ENCODE data around the gene HERC5.

HERC5 gene

DNA sequence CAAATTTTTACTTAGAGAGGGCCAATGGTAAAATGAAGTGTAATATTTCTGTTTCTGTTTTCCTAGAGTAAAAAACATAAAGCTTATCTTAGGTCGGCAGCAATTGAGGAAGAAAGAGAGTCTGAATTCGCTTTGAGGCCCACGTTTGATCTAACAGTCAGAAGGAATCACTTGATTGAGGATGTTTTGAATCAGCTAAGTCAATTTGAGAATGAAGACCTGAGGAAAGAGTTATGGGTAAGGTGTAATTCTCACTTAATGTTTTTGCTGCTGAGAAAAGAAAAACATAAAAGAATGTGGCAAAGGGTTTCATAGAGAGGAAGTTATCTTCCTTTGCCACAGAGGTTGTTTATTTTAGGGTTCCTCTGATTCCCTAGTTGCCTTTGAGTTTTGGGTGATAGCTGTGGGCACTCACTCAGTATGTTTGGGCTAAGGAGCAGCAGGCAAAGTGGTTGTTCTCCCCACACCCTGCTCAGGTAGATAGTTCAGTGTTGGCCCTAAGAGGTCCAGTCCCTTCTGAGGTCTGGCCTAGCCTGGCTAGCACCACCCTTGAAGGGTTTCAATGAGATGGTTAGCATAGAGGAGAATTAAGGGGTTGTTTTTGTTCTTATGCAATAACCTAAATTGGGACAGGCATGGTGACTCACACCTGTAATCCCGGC is 32.3 kb downstream of the HERC5 start:
- TF ChIP-seq, protein P1, sequence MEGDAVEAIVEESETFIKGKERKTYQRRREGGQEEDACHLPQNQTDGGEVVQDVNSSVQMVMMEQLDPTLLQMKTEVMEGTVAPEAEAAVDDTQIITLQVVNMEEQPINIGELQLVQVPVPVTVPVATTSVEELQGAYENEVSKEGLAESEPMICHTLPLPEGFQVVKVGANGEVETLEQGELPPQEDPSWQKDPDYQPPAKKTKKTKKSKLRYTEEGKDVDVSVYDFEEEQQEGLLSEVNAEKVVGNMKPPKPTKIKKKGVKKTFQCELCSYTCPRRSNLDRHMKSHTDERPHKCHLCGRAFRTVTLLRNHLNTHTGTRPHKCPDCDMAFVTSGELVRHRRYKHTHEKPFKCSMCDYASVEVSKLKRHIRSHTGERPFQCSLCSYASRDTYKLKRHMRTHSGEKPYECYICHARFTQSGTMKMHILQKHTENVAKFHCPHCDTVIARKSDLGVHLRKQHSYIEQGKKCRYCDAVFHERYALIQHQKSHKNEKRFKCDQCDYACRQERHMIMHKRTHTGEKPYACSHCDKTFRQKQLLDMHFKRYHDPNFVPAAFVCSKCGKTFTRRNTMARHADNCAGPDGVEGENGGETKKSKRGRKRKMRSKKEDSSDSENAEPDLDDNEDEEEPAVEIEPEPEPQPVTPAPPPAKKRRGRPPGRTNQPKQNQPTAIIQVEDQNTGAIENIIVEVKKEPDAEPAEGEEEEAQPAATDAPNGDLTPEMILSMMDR (IDR thresholded peaks at IDR 0.05; ENCODE audit: insufficient read depth, low read depth, low read length, missing control alignments), result no peak
- no peak overlapping the region for H3K4me3 ChIP-seq (ENCODE audit: low read depth, low read length)
- DNase-seq (ENCODE audit: low read depth), result no peak

DNA sequence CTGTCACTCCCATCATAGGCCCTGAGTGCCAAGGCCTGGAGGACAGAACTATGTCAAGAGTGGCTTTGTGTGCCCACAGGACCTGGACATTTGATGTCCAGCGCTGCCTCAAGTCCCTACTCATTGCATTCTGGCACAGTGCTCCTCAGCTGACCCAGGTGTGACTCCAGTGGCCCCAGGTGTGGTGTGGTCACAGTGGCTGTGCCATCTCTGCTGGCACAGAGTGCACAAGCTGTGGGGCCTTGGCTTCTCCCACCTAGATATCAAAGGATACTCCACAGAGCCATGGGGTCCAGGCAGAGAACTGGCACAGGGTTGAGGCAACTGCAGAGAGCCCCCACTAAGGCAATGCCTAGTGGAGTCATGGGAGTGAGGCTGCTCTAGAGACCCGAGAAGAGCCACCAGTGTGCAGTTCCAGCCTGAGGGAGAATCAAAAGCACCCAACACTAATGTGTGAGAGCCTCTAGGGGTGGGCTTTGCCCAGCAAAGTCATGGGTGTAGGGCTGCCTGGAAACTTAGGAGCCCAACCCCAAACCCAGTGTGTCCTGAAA is 41.0 kb downstream of the HERC5 start:
- TF ChIP-seq, protein P1 (IDR thresholded peaks at IDR 0.05; ENCODE audit: insufficient read depth, low read depth, low read length, missing control alignments), result no peak
- DNase-seq (ENCODE audit: low read depth), result no peak
- no peak overlapping the region for H3K4me3 ChIP-seq (ENCODE audit: low read depth, low read length)

DNA sequence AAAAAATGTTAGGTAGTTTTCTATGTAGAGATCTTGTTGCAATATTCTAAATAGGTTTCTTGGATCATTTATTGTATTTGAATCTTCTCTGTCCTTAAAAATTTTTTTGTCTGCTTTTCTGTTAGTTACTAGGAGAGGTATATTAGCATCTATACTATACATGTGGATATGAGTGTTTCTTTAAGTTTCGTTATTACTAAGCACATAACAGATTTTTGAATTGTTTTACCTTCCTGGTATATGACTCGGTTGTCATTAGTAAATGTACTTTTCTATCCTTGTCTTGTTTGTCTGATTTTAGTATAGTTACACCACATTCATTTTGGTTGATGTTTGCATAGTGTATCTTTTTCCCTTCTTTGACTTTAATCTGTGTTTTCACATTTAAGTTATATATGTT is 46.4 kb downstream of the HERC5 start:
- TF ChIP-seq, protein P1 (IDR thresholded peaks at IDR 0.05; ENCODE audit: insufficient read depth, low read depth, low read length, missing control alignments), result no peak
- no peak for DNase-seq (ENCODE audit: low read depth)
- H3K4me3 ChIP-seq (ENCODE audit: low read depth, low read length), result no peak overlapping the region

DNA sequence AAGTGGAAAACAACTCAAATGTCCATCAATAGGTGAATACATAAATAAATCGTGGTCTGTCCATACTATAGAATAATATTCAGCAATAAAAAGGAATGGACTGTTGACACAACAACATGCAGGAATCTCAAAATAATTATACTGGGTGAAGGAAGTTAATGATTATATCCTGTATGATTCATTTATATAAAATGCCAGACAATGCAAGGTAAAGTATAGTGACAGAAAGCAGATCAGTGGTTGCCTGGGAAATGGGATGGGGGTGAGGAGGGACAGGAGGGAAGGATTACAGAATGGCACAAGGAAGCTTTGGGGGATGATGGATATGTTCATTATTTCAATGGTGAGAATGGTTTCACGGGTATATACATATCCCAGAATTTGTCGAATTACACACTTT is 54.3 kb downstream of the HERC5 start:
- no peak for DNase-seq (ENCODE audit: low read depth)
- TF ChIP-seq, protein P1 (IDR thresholded peaks at IDR 0.05; ENCODE audit: insufficient read depth, low read depth, low read length, missing control alignments), result no peak

DNA sequence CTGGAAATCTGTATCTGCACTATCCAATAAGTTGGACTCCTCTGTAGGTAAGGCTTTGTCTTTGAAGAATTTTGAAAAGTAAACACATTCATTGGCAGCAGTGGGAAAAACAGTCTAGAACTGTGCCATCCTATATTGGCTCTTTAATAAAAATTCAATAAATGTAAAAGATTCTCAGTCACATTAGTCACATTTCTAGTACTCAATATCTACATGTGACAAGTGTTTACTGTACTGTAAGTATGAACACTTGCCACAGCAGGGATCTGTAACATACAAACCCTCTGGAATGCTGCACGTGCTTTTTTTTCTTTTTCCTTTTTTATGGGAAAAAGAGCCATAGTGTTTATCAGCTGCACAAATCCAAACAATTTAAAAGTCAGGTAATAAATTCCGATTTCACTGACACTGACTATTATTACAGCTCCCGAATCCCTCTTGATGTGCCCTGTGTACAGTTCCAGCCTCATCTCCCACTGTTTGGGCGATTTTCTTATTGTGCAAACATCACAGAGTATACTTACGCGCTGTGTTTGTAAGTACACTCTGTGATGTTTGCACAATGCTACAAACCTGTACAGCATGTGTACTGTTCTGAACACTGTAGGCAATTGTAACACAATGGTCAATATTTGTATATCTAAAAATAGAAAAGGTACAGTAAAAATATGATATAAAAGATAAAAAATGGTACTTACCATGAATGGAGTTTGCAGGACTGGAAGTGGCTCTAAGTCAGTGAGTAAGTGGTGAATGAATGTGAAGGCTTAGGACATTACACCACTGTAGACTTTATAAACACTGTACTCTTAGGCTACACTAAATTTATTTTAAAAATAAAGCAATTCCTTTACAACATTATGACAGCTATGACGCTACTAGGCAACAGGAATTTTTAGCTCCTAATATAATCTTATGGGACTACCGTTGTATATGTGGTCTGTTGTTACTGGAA is 57.9 kb downstream of the HERC5 start:
- H3K4me3 ChIP-seq (ENCODE audit: low read depth, low read length), result no peak overlapping the region
- TF ChIP-seq, protein P1 (IDR thresholded peaks at IDR 0.05; ENCODE audit: insufficient read depth, low read depth, low read length, missing control alignments), result no peak
- no peak for DNase-seq (ENCODE audit: low read depth)

More for the DNA sequence above, 54.3 kb downstream of the HERC5 start:
- H3K4me3 ChIP-seq (ENCODE audit: low read depth, low read length), result no peak overlapping the region

DNA sequence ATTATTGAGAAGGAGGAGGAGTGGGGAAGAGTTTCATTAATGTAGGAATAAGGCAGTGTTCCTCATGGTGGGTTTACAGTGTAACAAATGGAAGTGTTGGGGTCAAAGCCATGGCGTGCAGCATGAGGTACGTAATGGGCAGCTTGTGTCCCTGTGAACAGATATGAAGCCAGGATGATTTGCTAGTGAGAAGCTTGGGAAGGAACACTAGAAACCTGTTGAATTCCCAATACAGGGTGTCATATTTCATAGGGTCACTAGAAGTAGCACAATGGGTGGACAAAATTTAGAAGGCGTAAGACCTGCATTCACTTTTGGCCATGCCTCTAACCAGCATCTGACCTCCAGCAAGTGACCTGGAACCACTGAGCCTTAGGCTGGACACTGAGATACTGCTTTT is 59.8 kb downstream of the HERC5 start:
- H3K4me3 ChIP-seq (ENCODE audit: low read depth, low read length), result no peak overlapping the region
- TF ChIP-seq, protein P1 (IDR thresholded peaks at IDR 0.05; ENCODE audit: insufficient read depth, low read depth, low read length, missing control alignments), result no peak
- DNase-seq (ENCODE audit: low read depth), result no peak
